Measurements from ENCODE around the gene KCTD3.

The KCTD3 gene

DNA sequence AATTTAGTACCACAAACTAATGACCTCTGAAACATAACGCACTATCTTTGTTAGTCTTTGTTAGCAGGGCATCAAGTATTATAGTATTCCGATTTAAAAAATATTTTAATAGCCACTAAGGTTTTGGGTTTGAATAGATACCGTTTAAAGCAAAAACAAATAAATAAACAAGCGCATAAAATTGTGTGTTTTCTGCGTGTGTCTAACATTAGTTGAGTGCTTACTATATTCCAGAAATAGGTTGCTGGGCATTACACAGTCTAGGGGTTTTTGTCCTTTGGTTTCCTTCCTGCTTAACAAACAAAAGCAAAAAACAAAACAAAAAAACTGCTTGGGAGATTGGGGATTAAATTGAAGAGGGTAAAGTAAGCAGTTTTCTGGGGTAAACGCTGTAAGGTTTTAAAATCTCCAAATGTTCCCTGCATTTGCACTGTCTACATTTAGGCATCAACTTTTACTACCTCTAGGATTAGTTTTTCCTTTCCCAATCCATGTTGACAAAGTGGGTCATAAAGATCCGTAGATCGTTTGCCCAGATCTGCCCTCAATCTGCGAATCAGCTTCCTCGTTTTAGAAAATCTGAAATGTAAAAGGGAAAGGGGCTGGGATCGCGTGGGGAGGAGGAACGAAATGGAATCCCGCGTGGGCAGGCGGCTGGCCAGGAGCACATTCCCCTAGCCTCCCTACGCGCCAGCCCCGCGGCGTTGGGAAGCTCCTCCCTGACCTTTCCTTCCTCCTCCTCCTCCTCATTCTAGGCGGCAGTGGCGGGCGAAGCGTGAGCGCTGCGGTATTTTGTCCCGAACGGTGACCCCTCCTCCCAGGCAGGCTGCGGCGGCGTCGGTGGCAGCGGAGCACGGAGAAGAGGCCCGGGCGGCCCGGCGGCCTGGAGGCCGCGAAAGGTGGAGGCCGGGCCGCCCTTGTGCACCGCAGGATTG lies at the start of gene KCTD3:
Gene KCTD3 (plus strand): TSS at position 749 of the 935 bp plus-strand sequence. CDS start 382 bp downstream, outside the sequence.
- DNase-seq = peak; percentile 20

- DNase-seq = no peak
These were observed 49.6 kb upstream of the KCTD3 start for GRCh38 chr1:215517441-215517891.

- DNase-seq = no peak
These were observed 48.5 kb upstream of the KCTD3 start for GRCh38 chr1:215518594-215518993.

GRCh38 chr1:215521279-215521678 lies 45.8 kb upstream of the KCTD3 start:
- DNase-seq = no peak

DNA sequence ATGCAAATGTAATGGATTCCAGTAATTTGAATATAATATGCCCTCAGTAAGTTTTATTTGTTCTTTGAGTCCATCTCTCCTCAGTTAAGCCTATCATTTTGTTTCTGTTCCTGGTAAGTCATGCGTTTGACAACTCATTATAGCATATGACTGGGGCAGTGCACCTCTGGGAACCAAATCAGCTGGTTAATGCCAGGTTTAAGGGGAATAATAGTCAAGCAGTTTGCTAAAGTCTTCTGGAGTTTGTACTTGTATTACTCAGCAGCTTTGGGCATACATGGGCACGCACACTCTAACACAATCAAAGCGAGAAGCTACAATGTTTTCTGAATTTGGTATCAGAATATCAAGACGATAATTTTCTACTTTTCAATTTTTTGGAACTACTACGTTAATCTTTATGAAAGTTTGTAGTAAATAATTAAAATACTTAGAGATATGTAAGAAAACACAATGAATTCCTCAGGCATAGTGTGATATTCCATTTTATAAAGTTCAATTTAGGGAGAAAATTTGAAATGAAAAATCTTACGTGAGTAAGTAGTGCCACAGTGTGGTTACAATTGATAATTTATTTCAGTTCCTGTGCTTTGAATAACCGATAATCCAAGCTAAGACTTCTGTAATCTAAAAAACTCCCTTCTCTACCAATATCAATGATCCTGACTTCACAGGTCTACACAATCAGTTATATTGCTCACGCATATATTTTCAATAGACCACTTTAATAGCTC lies 43.8 kb upstream of the KCTD3 start:
- no peak for DNase-seq

DNA sequence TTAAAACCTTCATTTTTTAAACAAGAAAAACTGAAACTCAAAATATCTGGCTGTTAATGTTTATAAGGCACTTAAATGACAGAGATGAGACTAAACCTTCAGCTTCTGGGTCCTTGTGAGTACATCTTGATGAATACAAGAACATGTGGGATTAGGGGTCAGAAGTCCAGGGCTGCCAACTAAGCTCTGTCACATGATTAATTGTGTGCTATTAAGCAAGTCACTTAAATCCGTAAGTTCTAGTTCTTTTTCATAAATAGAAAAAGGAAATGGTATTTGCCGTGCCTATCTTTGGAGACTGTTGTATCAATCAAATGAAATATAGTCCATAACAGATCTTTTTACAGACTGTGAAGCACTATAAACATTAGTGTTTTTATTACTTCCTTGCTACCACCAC lies 43.2 kb upstream of the KCTD3 start:
- no peak for DNase-seq

- DNase-seq = no peak
These were observed 40.8 kb upstream of the KCTD3 start for GRCh38 chr1:215526147-215526845.

GRCh38 chr1:215526846-215527151 lies 40.3 kb upstream of the KCTD3 start:
- no peak for DNase-seq

DNA sequence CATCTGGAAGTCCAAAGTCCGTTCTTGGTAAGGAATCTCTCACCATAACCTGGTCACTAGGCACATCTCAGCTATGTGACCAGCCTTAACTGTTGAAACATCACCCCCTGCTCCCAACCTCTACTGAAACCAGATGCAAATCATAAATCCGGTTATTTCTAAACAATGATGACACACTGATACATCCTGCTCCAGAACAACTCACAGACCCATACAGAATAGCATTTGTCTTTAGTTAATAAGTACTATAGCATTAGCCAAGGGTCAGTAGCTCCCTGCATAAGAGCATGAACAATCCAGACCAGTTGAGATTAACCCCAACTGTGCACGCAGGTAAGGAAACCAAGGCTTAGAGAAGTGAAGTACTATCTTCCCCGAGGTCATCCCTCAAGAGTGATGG lies 38.0 kb upstream of the KCTD3 start:
- no peak for DNase-seq

GRCh38 chr1:215529571-215529970 lies 37.5 kb upstream of the KCTD3 start:
- DNase-seq = no peak

DNA sequence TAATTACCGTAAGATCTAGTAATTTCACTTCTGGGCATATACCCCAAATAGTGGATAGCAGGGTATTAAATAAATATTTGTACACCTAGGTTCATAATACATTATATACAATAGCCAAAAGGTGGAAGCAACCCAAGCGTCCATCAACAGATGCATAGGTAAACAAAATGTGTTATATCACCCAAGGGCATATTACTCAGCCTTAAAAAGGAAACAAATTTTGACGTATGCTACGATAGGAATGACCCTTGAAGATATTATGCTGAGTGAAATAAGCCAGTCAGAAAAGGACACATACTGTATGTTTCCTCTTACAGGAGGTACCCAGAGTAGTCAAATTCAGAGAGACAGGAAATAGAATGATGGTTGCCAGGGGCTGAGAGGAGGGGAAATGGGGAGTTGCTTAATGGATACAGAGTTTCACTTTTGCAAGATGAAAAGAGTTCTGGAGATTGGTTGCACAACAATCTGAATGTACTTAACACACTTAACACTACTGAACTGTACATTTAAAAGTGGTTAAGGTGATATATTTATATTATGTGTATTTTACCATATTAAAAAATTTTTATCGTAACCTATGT lies 36.6 kb upstream of the KCTD3 start:
- no peak for DNase-seq

DNA sequence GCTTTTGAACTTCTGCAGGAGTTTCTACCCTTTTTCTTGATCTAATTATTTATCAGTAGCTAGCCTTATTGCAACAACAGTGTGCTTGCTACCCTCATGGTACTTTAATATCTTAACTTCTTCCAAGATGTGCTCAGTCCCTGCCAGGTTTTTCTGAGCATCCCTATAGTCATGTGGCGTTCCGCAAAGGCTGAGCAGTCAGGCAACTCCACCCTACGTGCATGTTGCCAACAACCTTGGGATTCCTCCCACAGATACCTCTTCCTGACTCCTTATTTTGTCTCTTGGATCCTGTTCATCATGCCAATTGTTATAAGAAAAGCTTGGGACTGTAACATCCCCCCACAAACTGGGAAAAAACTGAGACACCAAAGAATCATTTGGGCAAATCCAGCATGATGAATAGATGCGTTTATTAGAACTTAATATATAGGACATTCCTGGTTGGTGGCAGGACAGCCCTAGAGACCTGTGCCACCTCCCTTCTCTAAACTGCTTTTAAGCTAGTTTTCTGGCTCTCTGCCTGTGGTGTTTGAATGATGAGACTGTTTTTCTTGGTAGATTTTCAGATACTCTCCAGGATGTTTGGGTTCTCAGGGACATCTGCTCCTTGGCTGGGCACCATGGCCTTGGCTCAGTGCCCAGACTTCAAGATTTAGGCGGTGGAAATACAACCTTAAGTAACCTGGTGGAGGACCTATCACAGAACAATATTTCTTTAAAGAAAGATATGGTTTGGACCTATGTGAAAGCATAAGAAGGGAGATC lies 27.1 kb upstream of the KCTD3 start:
- DNase-seq = no peak

DNA sequence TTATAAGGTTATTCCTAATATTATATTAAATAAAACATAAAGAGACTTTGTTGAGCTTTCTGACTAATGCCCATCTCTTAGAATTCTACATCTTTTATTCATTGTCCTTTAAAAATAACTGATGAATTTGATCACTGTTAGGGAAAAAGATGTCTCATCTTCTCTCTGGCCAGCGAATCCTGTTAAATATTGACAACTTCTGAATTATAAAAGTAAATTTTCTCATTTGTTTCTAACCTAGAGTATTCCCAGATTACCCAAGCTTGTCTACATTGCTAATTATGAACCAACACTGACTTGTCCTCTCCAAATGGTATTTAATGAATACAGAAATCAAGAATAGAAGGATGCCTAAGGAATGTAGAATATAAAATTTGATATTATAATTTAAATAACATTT lies 24.8 kb upstream of the KCTD3 start:
- no peak for DNase-seq

DNA sequence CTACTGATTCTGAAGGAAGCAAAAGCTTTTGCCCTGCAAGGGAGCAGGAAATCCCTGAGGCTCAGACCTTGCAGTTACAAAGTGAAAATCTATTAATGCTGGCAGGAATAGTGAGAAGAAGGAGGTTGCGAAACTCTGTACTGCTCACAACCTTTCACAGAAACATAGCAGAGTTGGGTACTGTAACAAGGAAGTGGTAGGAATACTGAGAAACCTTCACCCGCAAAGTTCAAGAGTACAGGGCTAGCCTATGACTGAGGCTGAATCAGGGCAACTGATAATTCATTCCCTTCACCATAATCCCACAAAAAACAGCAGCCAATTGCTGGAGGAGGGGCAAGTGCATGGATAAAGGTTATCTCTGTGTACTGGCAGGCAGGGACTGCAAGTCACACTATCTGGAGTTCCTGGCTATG lies 23.9 kb upstream of the KCTD3 start:
- DNase-seq = no peak

GRCh38 chr1:215543806-215544205 lies 23.3 kb upstream of the KCTD3 start:
- DNase-seq = no peak

DNA sequence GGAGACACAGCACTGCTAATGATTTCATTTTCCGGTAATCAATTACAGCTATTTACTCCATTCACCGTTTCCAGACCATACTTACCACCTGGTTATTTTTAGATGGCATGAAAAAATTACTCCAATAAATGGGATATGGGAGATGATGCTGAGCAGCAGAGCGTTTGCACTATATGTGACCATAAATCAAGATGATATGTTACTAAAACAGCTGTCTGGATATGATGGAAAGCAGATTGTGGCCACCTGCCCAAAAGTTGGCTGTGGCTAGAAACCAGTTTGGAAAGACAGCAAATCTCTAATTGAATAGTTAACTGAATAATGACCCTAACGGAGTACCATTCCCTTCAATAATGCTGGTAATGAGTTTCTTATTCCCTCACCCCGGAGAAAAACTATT lies 22.5 kb upstream of the KCTD3 start:
- DNase-seq = no peak

DNA sequence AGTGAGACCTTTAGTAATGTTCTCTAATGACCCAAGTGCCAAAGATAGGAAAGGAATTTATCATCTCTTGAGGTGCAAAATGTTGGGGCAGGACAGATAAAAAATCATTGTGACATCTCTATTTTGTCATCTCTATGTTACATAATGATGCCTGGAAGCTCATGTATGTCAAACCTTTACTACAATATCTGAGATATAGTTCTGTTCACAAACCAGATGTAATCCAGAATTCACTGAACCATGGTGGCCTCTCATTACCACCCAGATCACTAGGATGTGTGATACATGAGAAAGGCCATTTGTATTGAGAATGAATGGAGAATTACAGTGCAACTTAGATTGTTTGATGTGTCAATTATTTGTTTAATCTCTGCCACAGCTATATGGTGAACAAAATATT lies 22.0 kb upstream of the KCTD3 start:
- no peak for DNase-seq

DNA sequence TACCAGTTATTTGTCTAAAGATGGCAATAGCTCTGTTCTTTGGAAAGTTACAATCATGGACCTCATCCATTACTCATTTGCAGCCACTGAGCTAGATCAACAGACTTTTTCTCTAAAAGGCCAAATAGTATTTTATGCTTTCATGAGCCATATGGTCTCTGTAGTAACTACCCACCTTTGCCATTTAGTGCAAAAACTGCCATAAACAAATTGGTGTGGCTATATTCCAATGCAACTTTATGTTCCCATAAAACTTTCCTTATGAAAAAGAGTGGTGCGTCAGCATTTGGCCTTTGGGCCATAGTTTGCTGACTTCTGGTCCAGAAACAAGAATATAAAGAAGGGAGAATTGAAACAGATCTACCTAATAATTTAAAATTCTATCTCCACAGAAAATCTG lies 20.1 kb upstream of the KCTD3 start:
- no peak for DNase-seq

DNA sequence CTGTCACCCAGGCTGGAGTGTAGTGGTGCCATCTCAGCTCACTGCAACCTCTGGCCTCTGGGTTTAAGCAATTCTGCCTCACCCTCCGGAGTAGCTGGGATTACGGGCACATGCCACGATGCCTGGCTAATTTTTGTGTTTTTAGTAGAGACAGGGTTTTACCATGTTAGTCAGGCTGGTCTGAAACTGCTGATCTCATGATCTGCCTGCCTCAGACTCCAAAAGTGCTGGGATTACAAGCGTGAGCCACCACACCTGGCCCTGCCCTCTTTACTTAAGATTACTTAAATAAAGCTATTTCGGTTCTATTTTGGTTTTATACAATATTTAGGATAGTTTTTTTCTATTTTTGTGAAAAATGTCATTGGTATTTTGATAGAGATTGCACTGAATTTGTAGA lies 15.3 kb upstream of the KCTD3 start:
- DNase-seq = no peak

GRCh38 chr1:215554865-215555264 lies 12.2 kb upstream of the KCTD3 start:
- DNase-seq = no peak

- no peak for DNase-seq
These were observed 11.6 kb upstream of the KCTD3 start for GRCh38 chr1:215555531-215555930.

GRCh38 chr1:215556996-215557395 lies 10.1 kb upstream of the KCTD3 start:
- DNase-seq = no peak
